ENCODE results near the gene ADAMTS18.
A peak's percentile ranks its signal among the peaks of the same experiment; 100 is the strongest.
"Not testable (repeated sequence)": the region's sequence is repeated elsewhere in the genome, so short reads cannot be mapped to it uniquely, and the experiment has no call there.

Gene ADAMTS18

DNA sequence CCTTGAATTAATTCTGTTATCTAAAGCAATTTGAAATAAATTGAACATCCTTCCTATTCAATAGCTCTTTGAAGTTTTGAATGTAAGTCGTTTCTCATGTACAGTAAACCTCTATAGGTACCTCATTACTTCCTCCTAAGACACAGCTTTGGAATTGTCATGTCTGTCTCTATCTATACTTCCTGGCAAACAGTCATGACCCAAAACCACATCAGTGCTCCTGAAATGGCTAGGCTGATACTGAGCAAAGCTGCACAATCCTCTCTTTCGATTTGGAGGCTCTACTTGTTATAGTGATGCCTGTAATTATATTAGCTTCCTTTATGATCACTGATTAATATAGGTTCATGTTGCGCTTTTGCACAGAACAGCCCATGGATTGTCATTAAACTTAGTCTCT, 110.1 kb downstream of the ADAMTS18 start:
- DNase-seq, result no peak

GRCh38 chr16:77323695-77324094, 111.1 kb downstream of the ADAMTS18 start:
- no peak for DNase-seq

GRCh38 chr16:77322757-77323156, 112.1 kb downstream of the ADAMTS18 start:
- peak; percentile 96 for DNase-seq

DNA sequence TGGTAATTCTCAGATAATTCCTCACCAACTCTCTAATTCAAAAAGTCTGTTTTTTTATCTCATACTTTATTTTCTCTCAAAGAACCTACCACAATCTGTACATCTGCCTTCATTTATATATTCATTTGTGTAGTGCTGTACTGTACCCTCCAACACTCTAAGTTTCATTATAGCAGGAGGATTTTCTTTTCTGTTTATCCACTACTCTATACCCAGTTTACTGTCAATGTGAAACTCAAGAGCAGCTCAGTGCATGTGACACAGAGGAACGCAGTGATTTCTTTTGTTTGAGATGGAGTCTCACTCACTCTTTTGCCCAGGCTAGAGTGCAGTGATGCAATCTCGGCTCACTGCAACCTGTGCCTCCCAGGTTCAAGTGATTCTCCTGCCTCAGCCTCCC, 117.8 kb downstream of the ADAMTS18 start:
- DNase-seq, result no peak

DNA sequence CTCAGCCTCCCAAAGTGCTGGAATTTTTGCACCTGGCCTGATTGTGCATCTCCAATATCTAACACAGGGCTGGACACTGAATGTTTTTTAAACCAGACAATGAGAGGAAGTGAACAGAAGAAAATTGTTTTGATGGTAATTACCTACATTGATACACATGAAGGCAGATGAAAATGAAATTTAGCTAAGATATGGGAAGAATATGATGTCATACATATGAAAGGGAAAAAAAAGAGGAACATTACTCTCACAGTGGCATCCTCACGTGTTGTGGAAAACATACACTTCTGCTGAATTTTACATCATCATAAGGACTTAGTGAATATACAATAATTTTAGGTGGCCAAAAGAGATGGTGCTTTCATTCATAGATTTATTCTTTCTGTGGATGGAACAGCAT, 124.0 kb downstream of the ADAMTS18 start:
- DNase-seq, result no peak

DNA sequence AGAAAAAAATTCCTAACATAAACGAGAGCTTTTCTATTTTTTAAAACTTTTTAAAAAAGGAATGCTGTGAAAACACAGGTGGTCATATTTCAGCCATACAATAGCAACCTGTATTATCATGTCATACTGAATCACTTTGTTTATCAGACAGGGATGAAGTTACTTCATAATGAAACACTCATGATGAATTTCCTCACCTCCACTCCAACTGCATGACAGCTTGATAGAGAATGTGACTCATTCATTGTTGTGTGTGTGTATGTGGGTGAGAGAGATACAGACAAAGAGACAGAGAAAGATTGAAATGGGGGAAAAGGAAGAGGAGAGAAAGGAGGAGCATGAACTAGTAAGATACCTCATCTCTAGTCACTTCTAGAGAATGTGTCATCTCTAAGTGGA, 126.7 kb downstream of the ADAMTS18 start:
- DNase-seq, result peak; percentile 47

- no peak for DNase-seq
Measured at GRCh38 chr16:77307426-77308162, 127.2 kb downstream of the ADAMTS18 start.

GRCh38 chr16:77306075-77306474, 128.8 kb downstream of the ADAMTS18 start:
- DNase-seq, result no peak

DNA sequence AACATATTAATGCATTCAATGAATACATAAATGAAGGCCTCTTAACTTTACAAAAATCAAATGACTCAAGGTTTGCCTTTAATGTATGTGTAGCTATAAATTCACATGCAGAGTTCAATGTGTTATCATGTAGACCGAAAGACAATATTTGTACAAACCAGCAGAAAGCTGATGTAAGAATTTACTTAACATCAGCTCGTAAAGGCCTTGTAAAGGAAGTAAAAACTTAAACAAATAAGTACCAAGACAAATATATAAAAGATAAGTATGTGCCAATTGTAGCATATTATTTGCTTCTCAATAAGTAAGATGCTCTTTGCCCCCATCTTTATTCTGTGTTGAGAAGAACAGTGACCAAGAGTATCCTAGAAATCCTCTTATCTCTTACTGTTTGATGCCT, 130.0 kb downstream of the ADAMTS18 start:
- peak; percentile 30 for DNase-seq

- DNase-seq, result no peak
Measured at GRCh38 chr16:77304134-77304533, 130.7 kb downstream of the ADAMTS18 start.

DNA sequence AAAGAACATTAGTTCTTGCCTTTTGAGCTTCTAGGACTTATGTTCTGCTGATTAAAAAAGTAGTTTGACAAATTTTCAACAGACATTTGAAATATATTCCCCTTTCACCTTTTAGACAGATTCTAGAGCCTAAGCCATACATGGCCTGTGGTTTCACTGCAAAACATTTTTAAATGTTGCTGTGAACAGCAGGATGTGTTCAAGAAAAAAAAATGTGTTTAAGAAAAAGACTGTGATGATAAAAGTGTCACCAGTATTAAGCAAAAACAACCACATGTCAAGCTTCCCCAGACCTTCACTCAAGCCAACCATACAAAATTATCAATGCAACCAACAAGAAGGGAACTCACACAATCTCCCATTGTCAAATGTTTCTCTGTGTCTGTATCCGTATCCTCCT, 132.2 kb downstream of the ADAMTS18 start:
- no peak for DNase-seq

DNA sequence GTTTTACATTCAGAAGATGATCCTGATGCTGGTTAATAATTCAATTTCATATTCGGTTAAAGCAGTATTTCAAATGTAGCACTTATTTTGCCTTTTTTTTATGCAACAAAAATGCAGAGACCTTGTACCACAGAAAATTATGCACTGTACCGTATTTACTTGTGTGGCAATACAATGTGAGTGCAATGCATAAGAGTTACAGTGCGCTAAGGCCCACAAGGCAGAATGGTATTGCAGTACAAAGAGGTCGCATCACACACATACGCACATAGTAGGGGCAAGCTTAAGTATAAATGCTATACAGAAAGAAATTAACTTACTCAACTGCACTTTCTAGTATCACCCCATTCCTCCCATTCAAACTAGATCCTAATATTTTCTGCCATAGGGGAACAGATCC, 132.6 kb downstream of the ADAMTS18 start:
- DNase-seq, result no peak

DNA sequence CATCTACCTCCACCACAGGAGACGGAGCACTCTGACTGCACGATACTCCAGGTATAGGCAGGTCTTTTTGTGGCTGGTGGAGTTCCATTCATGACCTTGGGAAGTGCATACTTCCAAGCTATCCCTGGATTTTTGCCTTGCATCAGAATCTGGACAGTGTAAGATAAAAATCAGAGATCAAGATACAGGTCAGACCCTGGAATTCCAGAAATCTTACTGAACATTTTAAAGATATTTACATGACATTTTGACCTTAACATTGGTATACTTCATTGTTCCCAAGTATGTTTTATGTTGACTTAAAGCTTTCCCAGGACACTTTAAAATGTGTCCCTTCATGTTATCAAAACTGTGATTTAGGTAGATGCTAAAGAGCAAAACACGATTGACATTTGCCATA, 134.6 kb downstream of the ADAMTS18 start:
- no peak for DNase-seq

- DNase-seq, result no peak
Measured at GRCh38 chr16:77299395-77299794, 135.4 kb downstream of the ADAMTS18 start.

DNA sequence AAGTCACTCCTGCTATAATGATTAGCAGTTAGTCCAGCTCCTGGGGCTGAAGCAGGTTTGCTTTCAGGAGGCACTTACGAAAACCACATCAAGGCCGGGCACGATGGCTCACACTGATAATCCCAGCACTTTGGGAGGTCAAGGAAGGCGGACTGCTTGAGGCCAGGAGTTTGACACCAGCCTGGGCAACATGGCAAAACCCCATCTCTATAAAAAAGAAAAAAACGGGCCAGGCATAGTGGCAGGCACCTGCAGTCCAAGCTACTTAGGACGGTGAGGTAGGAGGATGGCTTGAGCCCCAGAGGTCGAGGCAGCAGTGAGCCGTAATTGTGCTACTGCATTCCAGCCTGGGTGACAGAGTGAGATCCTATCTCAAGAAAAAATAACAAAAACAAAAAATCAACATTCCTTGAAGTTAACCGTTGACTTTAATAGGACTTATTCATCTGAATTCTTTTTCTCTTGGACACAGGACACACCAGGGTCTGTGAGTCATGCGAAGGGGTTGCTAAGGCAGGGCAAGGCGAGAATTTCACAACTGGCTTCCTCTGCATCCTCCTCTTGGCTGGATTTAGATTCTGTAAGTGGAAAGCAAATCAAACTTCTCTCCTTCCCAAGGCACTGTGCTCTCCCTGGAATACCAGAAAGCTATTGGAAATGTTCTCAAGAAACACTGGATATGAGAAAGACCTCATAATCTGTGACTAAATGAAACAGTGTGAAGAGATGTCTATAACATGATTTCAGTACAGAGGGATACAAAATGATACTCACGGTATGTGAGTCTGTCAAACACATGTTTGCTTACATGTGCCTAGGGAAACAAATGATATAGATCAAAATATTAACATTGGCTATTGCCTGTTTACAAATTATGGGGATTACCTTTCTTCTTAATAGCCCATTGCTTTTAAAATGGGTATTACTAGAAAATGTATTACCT, 136.1 kb downstream of the ADAMTS18 start:
- DNase-seq, result no peak

DNA sequence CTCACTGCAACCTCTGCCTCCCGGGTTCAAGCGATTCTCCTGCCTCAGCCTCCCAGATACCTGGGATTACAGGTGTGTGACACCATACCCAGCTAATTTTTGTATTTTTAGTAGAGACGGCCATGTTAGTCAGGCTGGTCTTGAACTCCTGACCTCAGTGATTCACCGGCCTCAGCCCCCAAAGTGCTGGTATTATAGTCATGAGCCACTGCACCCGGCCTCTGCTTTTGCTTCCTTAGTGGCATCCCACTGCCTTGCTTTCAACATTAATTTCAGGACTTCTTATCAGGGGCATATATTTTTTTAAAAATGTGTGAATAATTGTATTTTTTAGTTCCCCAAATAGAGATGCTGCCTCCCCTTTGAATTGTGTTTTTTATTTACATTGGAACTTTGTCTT, 136.8 kb downstream of the ADAMTS18 start:
- DNase-seq, result no peak

- no peak for DNase-seq
Measured at GRCh38 chr16:77295896-77296295, 138.9 kb downstream of the ADAMTS18 start.

DNA sequence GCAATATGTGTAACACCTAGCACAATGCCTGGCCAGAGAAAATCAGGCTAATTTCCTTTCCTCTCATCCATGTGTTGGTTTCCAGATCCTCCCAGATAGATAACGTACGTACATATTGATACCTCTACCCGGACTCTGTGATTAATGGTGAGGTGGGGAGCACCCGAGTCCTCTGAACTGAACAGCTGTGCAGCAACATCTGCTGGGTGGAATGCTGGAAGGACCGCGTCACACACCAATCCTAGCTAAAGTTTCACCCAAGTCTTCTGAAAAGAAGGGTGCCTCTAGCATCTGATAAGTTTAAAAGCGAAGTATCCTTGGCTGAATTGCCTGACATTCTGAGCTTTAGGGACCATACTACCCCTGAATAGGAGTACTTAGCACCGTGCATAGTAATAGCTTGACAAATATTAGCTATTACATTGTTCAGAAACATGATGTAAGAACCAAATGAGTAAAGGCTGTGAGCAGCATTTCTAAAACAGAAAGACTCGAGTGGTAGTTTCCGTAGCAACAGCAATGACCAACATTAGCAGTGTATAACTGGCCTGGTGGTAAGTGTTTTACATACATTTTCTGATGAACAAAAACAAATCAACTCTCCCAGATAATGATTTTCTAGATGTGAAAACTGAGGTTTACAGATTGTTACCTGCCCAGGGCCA, 144.3 kb downstream of the ADAMTS18 start:
- DNase-seq, result peak; percentile 87

GRCh38 chr16:77289331-77289809, 145.5 kb downstream of the ADAMTS18 start:
- DNase-seq, result no peak

- DNase-seq, result no peak
Measured at GRCh38 chr16:77288222-77288621, 146.6 kb downstream of the ADAMTS18 start.

- no peak for DNase-seq
Measured at GRCh38 chr16:77285676-77286075, 149.2 kb downstream of the ADAMTS18 start.

- DNase-seq, result no peak
Measured at GRCh38 chr16:77282345-77282744, 152.5 kb downstream of the ADAMTS18 start.

DNA sequence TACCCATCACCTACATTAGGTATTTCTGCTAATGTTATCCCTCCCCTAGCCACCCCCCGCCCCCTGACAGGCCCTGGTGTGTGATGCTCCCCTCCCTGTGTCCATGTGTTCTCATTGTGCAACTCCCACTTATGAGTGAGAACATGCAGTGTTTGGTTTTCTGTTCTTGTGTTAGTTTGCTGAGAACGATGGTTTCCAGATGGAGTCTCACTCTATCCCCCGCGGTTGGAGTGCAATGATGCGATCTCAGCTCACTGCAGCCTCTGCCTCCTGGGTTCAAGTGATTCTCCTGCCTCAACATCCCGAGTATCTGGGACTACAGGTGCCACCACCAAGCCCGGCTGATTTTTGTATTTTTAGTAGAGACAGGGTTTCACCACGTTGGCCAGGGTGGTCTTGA, 155.5 kb downstream of the ADAMTS18 start:
- DNase-seq, result not testable (repeated sequence)
